ENCODE data around the gene PDGFD. TPM values are rescaled to one million over a fixed set of nuclear protein-coding genes. Genes with fewer than 3 reads are reported as not detected.

Gene PDGFD
- total RNA-seq (under 1 TPM in 1 of 2 donors, not detected in 1; 0.10 TPM), total RNA-seq (0 to 0.08 reads per million in 2 donors)

GRCh38 chr11:104164028-104164520 lies at the start of gene PDGFD:
PDGFD (minus strand) TSS chr11:104164147.
- Mint-ChIP-seq H3K27me3 (peaks cover 51% of the 10 kb centered on the region), H3K4me3 (peak within 1 kb of the TSS; percentile 63), H3K4me1 (peaks cover 3% of the 10 kb centered on the region), H3K36me3 (ENCODE audit: low read depth) (peaks cover 2% of the 10 kb centered on the region), H3K27ac (no peak within 1 kb of the TSS)
- DNase-seq (no peak), ATAC-seq (peak; percentile 32)
- H3K9me3 ChIP-seq (ENCODE audit: control insufficient read depth, low read length, poor library complexity, severe bottlenecking) = no peaks in the 10 kb centered on the region

- Mint-ChIP-seq H3K4me1 (no peaks in the 10 kb centered on the region), H3K27ac (no peak overlapping the region), H3K27me3 (peaks cover 5% of the 10 kb centered on the region), H3K4me3 (no peak overlapping the region), H3K36me3 (ENCODE audit: low read depth) (no peaks in the 10 kb centered on the region)
- no peaks in the 10 kb centered on the region for H3K9me3 ChIP-seq (ENCODE audit: control insufficient read depth, low read length, poor library complexity, severe bottlenecking)
- no peak for DNase-seq
- no peak for ATAC-seq
Observed at GRCh38 chr11:104206936-104207335, 43.0 kb upstream of the PDGFD start.

- Mint-ChIP-seq H3K4me3 (no peak overlapping the region), H3K27ac (no peak overlapping the region), H3K27me3 (peaks cover 5% of the 10 kb centered on the region), H3K4me1 (no peaks in the 10 kb centered on the region), H3K36me3 (ENCODE audit: low read depth) (no peaks in the 10 kb centered on the region)
- no peak for ATAC-seq
- H3K9me3 ChIP-seq (ENCODE audit: control insufficient read depth, low read length, poor library complexity, severe bottlenecking) = no peaks in the 10 kb centered on the region
- DNase-seq = no peak
Observed at GRCh38 chr11:104205838-104206237, 41.9 kb upstream of the PDGFD start.

GRCh38 chr11:104200688-104201087 lies 36.7 kb upstream of the PDGFD start:
- DNase-seq = no peak
- Mint-ChIP-seq H3K4me1 (peaks cover 3% of the 10 kb centered on the region), H3K27me3 (no peaks in the 10 kb centered on the region), H3K4me3 (no peak overlapping the region), H3K36me3 (ENCODE audit: low read depth) (no peaks in the 10 kb centered on the region), H3K27ac (no peak overlapping the region)
- ATAC-seq = no peak
- no peaks in the 10 kb centered on the region for H3K9me3 ChIP-seq (ENCODE audit: control insufficient read depth, low read length, poor library complexity, severe bottlenecking)

- peaks cover 3% of the 10 kb centered on the region for H3K4me1 Mint-ChIP-seq
Observed at GRCh38 chr11:104199053-104199452, 35.1 kb upstream of the PDGFD start.

GRCh38 chr11:104198576-104198975 lies 34.6 kb upstream of the PDGFD start:
- H3K27me3 Mint-ChIP-seq = no peaks in the 10 kb centered on the region
- no peak overlapping the region for H3K27ac Mint-ChIP-seq
- no peak for ATAC-seq
- peaks cover 3% of the 10 kb centered on the region for H3K4me1 Mint-ChIP-seq
- no peak for DNase-seq
- H3K4me3 Mint-ChIP-seq = no peak overlapping the region
- H3K36me3 Mint-ChIP-seq (ENCODE audit: low read depth) = no peaks in the 10 kb centered on the region
- no peaks in the 10 kb centered on the region for H3K9me3 ChIP-seq (ENCODE audit: control insufficient read depth, low read length, poor library complexity, severe bottlenecking)

More at GRCh38 chr11:104199053-104199452, 35.1 kb upstream of the PDGFD start:
- H3K9me3 ChIP-seq (ENCODE audit: control insufficient read depth, low read length, poor library complexity, severe bottlenecking) = no peaks in the 10 kb centered on the region
- Mint-ChIP-seq H3K4me3 (no peak overlapping the region), H3K27me3 (no peaks in the 10 kb centered on the region), H3K27ac (no peak overlapping the region), H3K36me3 (ENCODE audit: low read depth) (no peaks in the 10 kb centered on the region)
- DNase-seq = no peak
- ATAC-seq = no peak

GRCh38 chr11:104191124-104191523 lies 27.2 kb upstream of the PDGFD start:
- no peak for DNase-seq
- Mint-ChIP-seq H3K27me3 (no peaks in the 10 kb centered on the region), H3K4me3 (no peak overlapping the region), H3K27ac (no peak overlapping the region), H3K36me3 (ENCODE audit: low read depth) (no peaks in the 10 kb centered on the region), H3K4me1 (no peaks in the 10 kb centered on the region)
- H3K9me3 ChIP-seq (ENCODE audit: control insufficient read depth, low read length, poor library complexity, severe bottlenecking) = no peaks in the 10 kb centered on the region
- ATAC-seq = no peak

- Mint-ChIP-seq H3K27me3 (peaks cover 11% of the 10 kb centered on the region), H3K4me3 (no peak overlapping the region), H3K4me1 (no peaks in the 10 kb centered on the region), H3K27ac (no peak overlapping the region), H3K36me3 (ENCODE audit: low read depth) (no peaks in the 10 kb centered on the region)
- ATAC-seq (no peak), DNase-seq (no peak)
- no peaks in the 10 kb centered on the region for H3K9me3 ChIP-seq (ENCODE audit: control insufficient read depth, low read length, poor library complexity, severe bottlenecking)
Observed at GRCh38 chr11:104183593-104183992, 19.6 kb upstream of the PDGFD start.

GRCh38 chr11:104175769-104176168 lies 11.8 kb upstream of the PDGFD start:
- no peak for ATAC-seq
- H3K4me1 Mint-ChIP-seq = no peaks in the 10 kb centered on the region
- H3K27me3 Mint-ChIP-seq = no peaks in the 10 kb centered on the region
- no peaks in the 10 kb centered on the region for H3K9me3 ChIP-seq (ENCODE audit: control insufficient read depth, low read length, poor library complexity, severe bottlenecking)
- no peak overlapping the region for H3K4me3 Mint-ChIP-seq
- no peak overlapping the region for H3K27ac Mint-ChIP-seq
- DNase-seq = no peak
- H3K36me3 Mint-ChIP-seq (ENCODE audit: low read depth) = no peaks in the 10 kb centered on the region

GRCh38 chr11:104169091-104169490 lies 5.1 kb upstream of the PDGFD start:
- peaks cover 2% of the 10 kb centered on the region for H3K36me3 Mint-ChIP-seq (ENCODE audit: low read depth)
- H3K9me3 ChIP-seq (ENCODE audit: control insufficient read depth, low read length, poor library complexity, severe bottlenecking) = no peaks in the 10 kb centered on the region
- no peak for DNase-seq
- H3K4me1 Mint-ChIP-seq = no peaks in the 10 kb centered on the region
- H3K27me3 Mint-ChIP-seq = peaks cover 25% of the 10 kb centered on the region
- no peak overlapping the region for H3K4me3 Mint-ChIP-seq
- H3K27ac Mint-ChIP-seq = no peak overlapping the region
- ATAC-seq = no peak

GRCh38 chr11:104165014-104165413 lies 1.1 kb upstream of the PDGFD start:
- H3K36me3 Mint-ChIP-seq (ENCODE audit: low read depth) = peaks cover 2% of the 10 kb centered on the region
- no peak overlapping the region for H3K27ac Mint-ChIP-seq
- H3K4me1 Mint-ChIP-seq = peaks cover 3% of the 10 kb centered on the region
- ATAC-seq (no peak), DNase-seq (no peak)
- H3K27me3 Mint-ChIP-seq = peaks cover 57% of the 10 kb centered on the region
- H3K4me3 Mint-ChIP-seq = no peak overlapping the region
- no peaks in the 10 kb centered on the region for H3K9me3 ChIP-seq (ENCODE audit: control insufficient read depth, low read length, poor library complexity, severe bottlenecking)

GRCh38 chr11:104163100-104164027 lies 583 bp downstream of the PDGFD start:
- peaks cover 53% of the 10 kb centered on the region for H3K27me3 Mint-ChIP-seq
- peaks cover 2% of the 10 kb centered on the region for H3K36me3 Mint-ChIP-seq (ENCODE audit: low read depth)
- peaks cover 3% of the 10 kb centered on the region for H3K4me1 Mint-ChIP-seq
- ATAC-seq (no peak), DNase-seq (no peak)
- H3K9me3 ChIP-seq (ENCODE audit: control insufficient read depth, low read length, poor library complexity, severe bottlenecking) = no peaks in the 10 kb centered on the region
- no peak overlapping the region for H3K27ac Mint-ChIP-seq
- H3K4me3 Mint-ChIP-seq = peak overlapping the region; percentile 63

- Mint-ChIP-seq H3K27ac (no peak overlapping the region), H3K4me3 (no peak overlapping the region), H3K4me1 (peaks cover 3% of the 10 kb centered on the region), H3K27me3 (peaks cover 59% of the 10 kb centered on the region), H3K36me3 (ENCODE audit: low read depth) (peaks cover 2% of the 10 kb centered on the region)
- DNase-seq (no peak), ATAC-seq (no peak)
- no peaks in the 10 kb centered on the region for H3K9me3 ChIP-seq (ENCODE audit: control insufficient read depth, low read length, poor library complexity, severe bottlenecking)
Observed at GRCh38 chr11:104161751-104162450, 2.0 kb downstream of the PDGFD start.
